HEK293T (cell line): ENCODE data around the gene COLEC12.

Experiments used
- CTCF ChIA-PET: fragments of 350-600 bp; formaldehyde crosslinking; extraction: SDS; loops from one replicate; lab custom pipeline; 2021; ENCODE audit warnings: antibody characterized with exemption, inconsistent platforms; lab: Yijun Ruan, JAX
- POLR2A ChIA-PET: fragments of 350-600 bp; formaldehyde crosslinking; extraction: SDS; loops from one replicate; lab custom pipeline; 2020; ENCODE audit warnings: antibody characterized with exemption, inconsistent platforms; lab: Yijun Ruan, JAX
- DNase-seq: peaks from one replicate; pipeline ENCODE4 v3.0.0; 2012; ENCODE audit warnings: mixed read lengths; ENCODE audit errors: extremely low spot score
- ARNT ChIP-seq: fragments of 450-650 bp; IDR thresholded peaks from 2 replicates; pipeline ENCODE4 v1.6.1; 2017; ENCODE audit warnings: mild to moderate bottlenecking
- BHLHE40 ChIP-seq: fragments of 450-650 bp; IDR thresholded peaks from 2 replicates; pipeline ENCODE4 v1.6.1; 2016; ENCODE audit warnings: mild to moderate bottlenecking, moderate library complexity, borderline replicate concordance
- CTBP1 ChIP-seq: fragments of 450-650 bp; IDR thresholded peaks from 2 replicates; pipeline ENCODE4 v1.6.1; 2016; ENCODE audit warnings: borderline replicate concordance
- ELF4 ChIP-seq: fragments of 450-650 bp; IDR thresholded peaks from 2 replicates; pipeline ENCODE4 v1.6.1; 2017; ENCODE audit warnings: antibody characterized with exemption
- FOXA1 ChIP-seq: fragments of 450-650 bp; IDR thresholded peaks from 2 replicates; pipeline ENCODE4 v1.6.1; 2016; ENCODE audit warnings: mild to moderate bottlenecking
- FOXK2 ChIP-seq: fragments of 450-650 bp; IDR thresholded peaks from 2 replicates; pipeline ENCODE4 v1.6.1; 2016; ENCODE audit warnings: mild to moderate bottlenecking
- FOXM1 ChIP-seq: fragments of 450-650 bp; IDR thresholded peaks from 2 replicates; pipeline ENCODE4 v1.6.1; 2017; ENCODE audit warnings: mild to moderate bottlenecking, borderline replicate concordance
- HDGF ChIP-seq: fragments of 450-650 bp; IDR thresholded peaks from 2 replicates; pipeline ENCODE4 v1.6.1; 2017; ENCODE audit warnings: antibody characterized with exemption, borderline replicate concordance
- L3MBTL2 ChIP-seq: fragments of 450-650 bp; conservative IDR thresholded peaks from 2 replicates; pipeline ENCODE4 v1.6.1; 2016; ENCODE audit warnings: mild to moderate bottlenecking
- LEF1 ChIP-seq: fragments of 450-650 bp; IDR thresholded peaks from 2 replicates; pipeline ENCODE4 v1.6.1; 2017; ENCODE audit warnings: mild to moderate bottlenecking, borderline replicate concordance
- NFRKB ChIP-seq: fragments of 450-650 bp; IDR thresholded peaks from 2 replicates; pipeline ENCODE4 v1.6.1; 2016; ENCODE audit warnings: mild to moderate bottlenecking, moderate library complexity
- PKNOX1 ChIP-seq: fragments of 450-650 bp; IDR thresholded peaks from 2 replicates; pipeline ENCODE4 v1.6.1; 2016
- SP1 ChIP-seq: fragments of 450-650 bp; IDR thresholded peaks from 2 replicates; pipeline ENCODE4 v1.6.1; 2017
- SUZ12 ChIP-seq: fragments of 450-650 bp; IDR thresholded peaks from 2 replicates; pipeline ENCODE4 v1.6.1; 2016; ENCODE audit warnings: mild to moderate bottlenecking
- TARDBP ChIP-seq: fragments of 450-650 bp; IDR thresholded peaks from 2 replicates; pipeline ENCODE4 v1.6.1; 2016
- ZNF384 ChIP-seq: fragments of 450-650 bp; IDR thresholded peaks from 2 replicates; pipeline ENCODE4 v1.6.1; 2016

The COLEC12 gene

DNA sequence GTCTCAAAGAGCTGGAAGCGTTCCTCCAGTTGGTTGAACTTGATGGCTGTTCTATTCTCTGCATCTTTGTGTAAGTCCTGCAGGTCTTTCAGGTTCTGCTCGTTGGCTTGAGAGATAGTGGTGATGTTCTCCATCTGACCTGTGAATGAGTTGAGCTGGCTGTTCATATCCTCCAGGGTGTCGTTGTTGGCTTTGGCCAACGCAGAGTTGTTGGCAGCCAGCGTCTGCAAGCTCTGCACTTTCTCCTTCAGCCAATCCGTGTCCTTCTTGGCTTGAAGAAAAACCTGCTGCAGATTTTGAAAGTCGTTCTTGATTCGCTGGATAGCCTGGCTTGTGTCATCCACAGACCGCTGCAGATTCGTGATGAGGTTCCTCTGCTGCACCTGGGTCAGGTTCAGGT, 153.9 kb downstream of the COLEC12 start:
- ChIA-PET POLR2A (no interaction called here), CTCF (no interaction called here)
- TF ChIP-seq FOXM1 (no peak), NFRKB (no peak)
- no peak for DNase-seq

DNA sequence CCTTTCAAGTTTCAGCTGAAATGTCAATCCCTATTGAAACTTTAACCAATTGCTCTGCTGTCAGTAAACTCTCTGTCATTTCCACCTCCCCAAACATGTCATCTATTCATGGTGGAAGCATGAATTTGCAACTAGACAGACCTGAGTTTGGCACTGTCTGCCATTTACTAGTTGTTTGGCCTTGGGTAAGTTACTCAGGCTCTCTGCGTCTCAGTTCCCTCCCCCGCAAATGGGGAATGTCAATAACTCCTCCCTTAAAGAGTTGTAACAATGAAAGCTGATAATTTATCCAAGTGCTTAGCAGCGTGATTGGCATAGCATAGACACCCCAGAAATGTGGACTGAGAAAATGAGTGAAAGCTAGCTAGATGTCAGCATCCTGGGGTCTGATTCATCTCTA, 159.4 kb downstream of the COLEC12 start:
- POLR2A ChIA-PET = no interaction called here
- no peak for DNase-seq
- TF ChIP-seq ELF4 (no peak), FOXK2 (no peak), CTBP1 (no peak), TARDBP (no peak), PKNOX1 (no peak), L3MBTL2 (no peak), FOXM1 (no peak), HDGF (no peak), FOXA1 (no peak), LEF1 (no peak), ZNF384 (no peak), ARNT (no peak)
- CTCF ChIA-PET = no interaction called here

- ChIA-PET CTCF (no interaction called here), POLR2A (no interaction called here)
Measured at GRCh38 chr18:340044-340443, 160.5 kb downstream of the COLEC12 start.

DNA sequence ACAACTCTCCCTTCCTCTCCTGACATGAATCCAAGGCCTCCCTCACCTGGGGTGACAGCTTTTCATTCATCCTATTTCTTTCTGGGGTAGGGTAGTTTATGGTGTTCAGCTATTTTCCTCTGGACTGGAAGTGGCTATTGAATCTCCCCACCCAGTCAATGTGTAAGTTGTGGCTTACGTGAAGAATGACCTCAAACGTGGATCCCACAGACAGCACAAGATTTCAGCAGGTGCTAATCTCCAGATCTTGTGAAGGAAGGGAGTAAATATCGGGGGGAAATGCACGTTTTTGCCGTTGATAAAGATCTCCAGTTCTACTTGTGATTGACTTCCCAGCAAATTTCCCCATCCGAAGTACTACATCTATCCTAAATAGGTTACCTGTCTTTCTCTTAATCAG, 161.3 kb downstream of the COLEC12 start:
- ChIA-PET POLR2A (no interaction called here), CTCF (no interaction called here)
- no peak for DNase-seq
- TF ChIP-seq TARDBP = no peak
- TF ChIP-seq CTBP1 = no peak
- no peak for TF ChIP-seq ARNT
- no peak for TF ChIP-seq L3MBTL2
- TF ChIP-seq HDGF = no peak
- no peak for TF ChIP-seq SP1
- no peak for TF ChIP-seq FOXK2
- TF ChIP-seq PKNOX1 = no peak
- no peak for TF ChIP-seq SUZ12
- no peak for TF ChIP-seq BHLHE40

More at GRCh38 chr18:340044-340443, 160.5 kb downstream of the COLEC12 start:
- DNase-seq = no peak
- TF ChIP-seq FOXM1 (no peak), ARNT (no peak), FOXA1 (no peak), ZNF384 (no peak), ELF4 (no peak), PKNOX1 (no peak), LEF1 (no peak), L3MBTL2 (no peak), TARDBP (no peak)

DNA sequence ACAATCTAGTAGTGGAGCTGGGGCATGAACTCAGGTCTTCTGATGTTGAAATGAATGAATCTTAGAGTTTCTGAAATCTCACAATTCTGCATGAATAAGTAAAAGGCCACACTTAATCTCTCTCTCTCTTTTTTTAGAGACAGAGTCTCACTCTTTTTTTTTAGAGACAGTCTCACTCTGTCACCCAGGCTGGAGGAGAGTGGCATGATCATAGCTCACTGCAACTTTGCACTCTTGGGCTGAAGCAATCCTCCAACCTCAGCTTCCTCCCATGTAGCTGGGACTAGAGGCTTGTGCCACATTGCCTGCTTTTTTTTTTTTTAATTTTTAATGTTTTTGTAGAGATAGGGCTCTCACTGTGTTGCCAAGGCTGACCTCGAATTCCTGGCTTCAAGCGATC, 163.8 kb downstream of the COLEC12 start:
- CTCF ChIA-PET = no interaction called here
- TF ChIP-seq ARNT (no peak), CTBP1 (no peak), SUZ12 (no peak), TARDBP (no peak), FOXM1 (no peak), PKNOX1 (no peak), ZNF384 (no peak), NFRKB (no peak), FOXK2 (no peak), HDGF (no peak), L3MBTL2 (no peak), SP1 (no peak), FOXA1 (no peak), ELF4 (no peak), LEF1 (no peak), BHLHE40 (no peak)
- POLR2A ChIA-PET = no interaction called here
- no peak for DNase-seq

DNA sequence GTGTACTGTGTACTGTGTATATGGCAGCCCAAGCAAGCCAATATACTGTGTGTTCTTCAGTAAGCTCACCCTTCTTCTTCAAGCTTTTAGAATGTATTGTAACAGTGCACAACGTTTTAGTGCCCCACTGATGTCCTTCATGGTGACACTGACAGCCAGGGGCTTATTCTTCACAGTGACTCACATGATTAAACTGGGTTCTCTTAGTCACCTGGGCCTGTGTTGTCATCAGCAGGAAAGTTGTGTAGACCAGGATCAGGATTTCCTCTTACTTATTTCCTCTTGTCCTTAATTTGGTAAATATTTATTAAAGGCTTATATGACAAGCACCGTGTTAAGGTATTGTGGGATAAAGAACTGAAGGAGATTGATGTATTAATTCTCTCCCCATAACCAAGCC, 164.8 kb downstream of the COLEC12 start:
- no peak for DNase-seq
- ChIA-PET CTCF (no interaction called here), POLR2A (no interaction called here)
- TF ChIP-seq TARDBP = no peak
- TF ChIP-seq BHLHE40 = no peak
- no peak for TF ChIP-seq ZNF384
- no peak for TF ChIP-seq ELF4
- TF ChIP-seq FOXA1 = no peak
- TF ChIP-seq SUZ12 = no peak
- TF ChIP-seq NFRKB = no peak
- TF ChIP-seq FOXM1 = no peak
- no peak for TF ChIP-seq FOXK2
- TF ChIP-seq L3MBTL2 = no peak
